Measurements from ENCODE around the gene CCL18.
"Not testable (repeated sequence)": the region's sequence is repeated elsewhere in the genome, so short reads cannot be mapped to it uniquely, and the experiment has no call there.

Gene CCL18

DNA sequence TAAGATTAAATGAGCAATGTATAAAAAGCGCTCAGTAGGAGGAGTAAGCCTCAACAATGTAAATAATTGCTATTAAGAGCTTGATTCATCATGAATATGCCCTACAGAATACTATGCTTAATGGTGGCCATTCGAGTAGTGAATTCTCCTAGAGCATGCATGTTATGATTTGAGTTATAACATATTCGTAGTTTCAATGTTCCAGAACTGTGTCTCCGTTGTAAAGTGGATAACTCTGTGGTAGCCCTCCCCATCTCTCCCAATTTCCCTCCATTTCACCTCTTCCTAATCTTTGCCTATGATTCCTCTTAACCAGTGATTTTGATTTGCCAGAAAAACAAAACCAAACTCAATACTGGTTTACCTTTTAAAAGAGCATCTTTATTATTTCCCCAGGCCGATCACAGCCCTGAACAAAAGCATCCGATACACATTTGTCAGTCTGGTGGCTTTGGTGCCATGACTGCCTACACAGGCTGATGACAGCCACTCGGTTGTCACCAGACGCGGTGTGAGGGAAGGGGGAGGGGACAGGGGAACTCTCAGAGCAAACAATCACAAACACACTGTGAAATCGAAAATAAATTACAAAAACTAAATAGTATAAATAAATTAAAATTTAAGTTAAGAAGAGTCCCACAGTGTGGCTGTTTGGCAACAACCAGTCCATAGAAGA lies 24.0 kb downstream of the CCL18 start:
- H3K4me3 ChIP-seq (ENCODE audit: low read length); H3K27me3 ChIP-seq (ENCODE audit: control insufficient read depth, insufficient read depth, low read length); H3K4me1 ChIP-seq (ENCODE audit: control insufficient read depth, insufficient read depth, low read length); H3K27ac ChIP-seq (ENCODE audit: low read length); DNase-seq (ENCODE audit: low read depth, low spot score); H3K36me3 ChIP-seq (ENCODE audit: control insufficient read depth, insufficient read depth, low read length); H3K9me3 ChIP-seq (ENCODE audit: control insufficient read depth, insufficient read depth, low read length): not testable (repeated sequence)
- no CpG with 5 or more reads among the region's 10 CpGs for WGBS (ENCODE audit: insufficient coverage, insufficient read length)

- no CpG with 5 or more reads among the region's 14 CpGs for WGBS (ENCODE audit: insufficient coverage, insufficient read length)
- no peaks in the 10 kb centered on the region for H3K27me3 ChIP-seq (ENCODE audit: control insufficient read depth, insufficient read depth, low read length)
- H3K36me3 ChIP-seq (ENCODE audit: control insufficient read depth, insufficient read depth, low read length), result no peaks in the 10 kb centered on the region
- H3K27ac ChIP-seq (ENCODE audit: low read length), result no peak overlapping the region
- DNase-seq (ENCODE audit: low read depth, low spot score), result no peak
- no peaks in the 10 kb centered on the region for H3K4me1 ChIP-seq (ENCODE audit: control insufficient read depth, insufficient read depth, low read length)
- H3K9me3 ChIP-seq (ENCODE audit: control insufficient read depth, insufficient read depth, low read length), result no peaks in the 10 kb centered on the region
- no peak overlapping the region for H3K4me3 ChIP-seq (ENCODE audit: low read length)
These were observed 24.7 kb downstream of the CCL18 start for GRCh38 chr17:36088670-36089338.

- no CpG with 5 or more reads among the region's 4 CpGs for WGBS (ENCODE audit: insufficient coverage, insufficient read length)
- no peak for DNase-seq (ENCODE audit: low read depth, low spot score)
- H3K36me3 ChIP-seq (ENCODE audit: control insufficient read depth, insufficient read depth, low read length), result no peaks in the 10 kb centered on the region
- no peaks in the 10 kb centered on the region for H3K4me1 ChIP-seq (ENCODE audit: control insufficient read depth, insufficient read depth, low read length)
- H3K27me3 ChIP-seq (ENCODE audit: control insufficient read depth, insufficient read depth, low read length), result no peaks in the 10 kb centered on the region
- no peak overlapping the region for H3K27ac ChIP-seq (ENCODE audit: low read length)
- H3K9me3 ChIP-seq (ENCODE audit: control insufficient read depth, insufficient read depth, low read length), result no peaks in the 10 kb centered on the region
- no peak overlapping the region for H3K4me3 ChIP-seq (ENCODE audit: low read length)
These were observed 25.3 kb downstream of the CCL18 start for GRCh38 chr17:36089339-36089865.

GRCh38 chr17:36089888-36090836 lies 26.1 kb downstream of the CCL18 start, which contains the start of gene CCL3:
CCL3 (minus strand) TSS chr17:36090143; CDS start chr17:36090058, 85 bp downstream.
- Histone ChIP-seq H3K36me3 (ENCODE audit: control insufficient read depth, insufficient read depth, low read length) (no peaks in the 10 kb centered on the region), H3K27ac (ENCODE audit: low read length) (no peak within 1 kb of the TSS), H3K27me3 (ENCODE audit: control insufficient read depth, insufficient read depth, low read length) (no peaks in the 10 kb centered on the region), H3K9me3 (ENCODE audit: control insufficient read depth, insufficient read depth, low read length) (no peaks in the 10 kb centered on the region), H3K4me3 (ENCODE audit: low read length) (no peak within 1 kb of the TSS), H3K4me1 (ENCODE audit: control insufficient read depth, insufficient read depth, low read length) (no peaks in the 10 kb centered on the region)
- DNase-seq (ENCODE audit: low read depth, low spot score), result no peak
- WGBS (ENCODE audit: insufficient coverage, insufficient read length), result no CpG with 5 or more reads among the region's 9 CpGs

DNA sequence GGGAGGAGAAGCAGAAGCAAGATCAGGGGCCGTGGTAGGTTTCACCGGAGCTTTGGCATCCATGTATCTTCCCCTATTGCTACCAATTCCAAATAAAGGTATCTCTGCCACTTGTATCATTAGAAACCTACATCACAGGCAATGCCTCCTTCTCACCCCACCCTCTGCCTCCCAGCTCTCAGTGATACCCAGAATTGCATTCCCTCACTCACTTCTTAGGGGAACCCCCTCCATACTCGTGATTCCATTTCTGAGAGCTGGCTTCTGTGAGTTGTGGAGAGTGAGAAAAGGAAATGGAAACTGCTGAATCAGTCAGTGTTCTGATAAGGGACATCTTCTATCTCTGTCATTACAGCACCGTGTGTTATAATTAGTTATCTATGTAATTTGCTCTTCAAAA lies 28.2 kb downstream of the CCL18 start:
- DNase-seq (ENCODE audit: low read depth, low spot score), result no peak
- Histone ChIP-seq H3K27me3 (ENCODE audit: control insufficient read depth, insufficient read depth, low read length) (no peaks in the 10 kb centered on the region), H3K9me3 (ENCODE audit: control insufficient read depth, insufficient read depth, low read length) (no peaks in the 10 kb centered on the region), H3K4me3 (ENCODE audit: low read length) (no peak overlapping the region), H3K36me3 (ENCODE audit: control insufficient read depth, insufficient read depth, low read length) (no peaks in the 10 kb centered on the region), H3K4me1 (ENCODE audit: control insufficient read depth, insufficient read depth, low read length) (no peaks in the 10 kb centered on the region), H3K27ac (ENCODE audit: low read length) (no peak overlapping the region)
- no CpG with 5 or more reads among the region's 4 CpGs for WGBS (ENCODE audit: insufficient coverage, insufficient read length)

GRCh38 chr17:36092715-36093114 lies 28.6 kb downstream of the CCL18 start:
- not testable (repeated sequence) for H3K36me3 ChIP-seq (ENCODE audit: control insufficient read depth, insufficient read depth, low read length); H3K27ac ChIP-seq (ENCODE audit: low read length); H3K4me1 ChIP-seq (ENCODE audit: control insufficient read depth, insufficient read depth, low read length); H3K4me3 ChIP-seq (ENCODE audit: low read length); DNase-seq (ENCODE audit: low read depth, low spot score); H3K9me3 ChIP-seq (ENCODE audit: control insufficient read depth, insufficient read depth, low read length); H3K27me3 ChIP-seq (ENCODE audit: control insufficient read depth, insufficient read depth, low read length)
- WGBS (ENCODE audit: insufficient coverage, insufficient read length), result no CpG with 5 or more reads among the region's 6 CpGs

GRCh38 chr17:36094232-36094631 lies 30.2 kb downstream of the CCL18 start:
- WGBS (ENCODE audit: insufficient coverage, insufficient read length), result 100% methylated on average over 1 of the region's 1 CpG
- Histone ChIP-seq H3K4me1 (ENCODE audit: control insufficient read depth, insufficient read depth, low read length) (no peaks in the 10 kb centered on the region), H3K4me3 (ENCODE audit: low read length) (no peak overlapping the region), H3K27me3 (ENCODE audit: control insufficient read depth, insufficient read depth, low read length) (no peaks in the 10 kb centered on the region), H3K36me3 (ENCODE audit: control insufficient read depth, insufficient read depth, low read length) (no peaks in the 10 kb centered on the region), H3K9me3 (ENCODE audit: control insufficient read depth, insufficient read depth, low read length) (no peaks in the 10 kb centered on the region), H3K27ac (ENCODE audit: low read length) (no peak overlapping the region)
- no peak for DNase-seq (ENCODE audit: low read depth, low spot score)

- DNase-seq (ENCODE audit: low read depth, low spot score), result no peak
- Histone ChIP-seq H3K27ac (ENCODE audit: low read length) (no peak overlapping the region), H3K27me3 (ENCODE audit: control insufficient read depth, insufficient read depth, low read length) (no peaks in the 10 kb centered on the region), H3K4me1 (ENCODE audit: control insufficient read depth, insufficient read depth, low read length) (no peaks in the 10 kb centered on the region), H3K9me3 (ENCODE audit: control insufficient read depth, insufficient read depth, low read length) (no peaks in the 10 kb centered on the region), H3K36me3 (ENCODE audit: control insufficient read depth, insufficient read depth, low read length) (no peaks in the 10 kb centered on the region), H3K4me3 (ENCODE audit: low read length) (no peak overlapping the region)
- no CpG with 5 or more reads among the region's 7 CpGs for WGBS (ENCODE audit: insufficient coverage, insufficient read length)
These were observed 30.7 kb downstream of the CCL18 start for GRCh38 chr17:36094746-36095145.

GRCh38 chr17:36095992-36096391 lies 31.9 kb downstream of the CCL18 start:
- Histone ChIP-seq H3K9me3 (ENCODE audit: control insufficient read depth, insufficient read depth, low read length) (no peaks in the 10 kb centered on the region), H3K27ac (ENCODE audit: low read length) (no peak overlapping the region), H3K27me3 (ENCODE audit: control insufficient read depth, insufficient read depth, low read length) (no peaks in the 10 kb centered on the region), H3K36me3 (ENCODE audit: control insufficient read depth, insufficient read depth, low read length) (no peaks in the 10 kb centered on the region), H3K4me1 (ENCODE audit: control insufficient read depth, insufficient read depth, low read length) (no peaks in the 10 kb centered on the region), H3K4me3 (ENCODE audit: low read length) (no peak overlapping the region)
- WGBS (ENCODE audit: insufficient coverage, insufficient read length), result no CpG with 5 or more reads among the region's 1 CpG
- no peak for DNase-seq (ENCODE audit: low read depth, low spot score)

DNA sequence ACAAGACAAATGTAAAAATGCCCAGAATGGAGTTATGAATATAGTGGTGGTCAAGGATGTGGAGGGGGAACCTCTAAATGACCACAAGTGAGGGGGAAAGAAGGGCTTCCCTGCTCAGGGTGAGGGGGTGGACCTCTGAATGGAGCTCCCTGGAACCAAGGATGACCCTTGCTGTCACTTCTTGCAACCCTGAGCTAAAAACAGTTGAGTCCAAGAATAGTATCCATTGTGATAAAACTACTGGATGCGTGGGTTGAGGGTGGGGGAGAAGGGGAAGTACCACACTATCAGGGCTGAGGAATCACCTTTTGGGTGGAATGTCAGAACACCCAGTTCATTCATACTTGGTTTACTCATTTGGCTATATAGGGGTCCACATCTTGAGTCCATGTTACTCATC lies 34.9 kb downstream of the CCL18 start:
- not testable (repeated sequence) for H3K27ac ChIP-seq (ENCODE audit: low read length); H3K4me3 ChIP-seq (ENCODE audit: low read length); DNase-seq (ENCODE audit: low read depth, low spot score); H3K9me3 ChIP-seq (ENCODE audit: control insufficient read depth, insufficient read depth, low read length); H3K27me3 ChIP-seq (ENCODE audit: control insufficient read depth, insufficient read depth, low read length); H3K4me1 ChIP-seq (ENCODE audit: control insufficient read depth, insufficient read depth, low read length); H3K36me3 ChIP-seq (ENCODE audit: control insufficient read depth, insufficient read depth, low read length)
- no CpG with 5 or more reads among the region's 1 CpG for WGBS (ENCODE audit: insufficient coverage, insufficient read length)

Measured in iPS DF 6.9 (cell line).